Renal cortex interstitium (tissue), 11 donors: Measurements from ENCODE around the gene SH3D19. TPM values are rescaled to one million over a fixed set of nuclear protein-coding genes. Genes with fewer than 3 reads are reported as not detected.
"Not testable (repeated sequence)": the region's sequence is repeated elsewhere in the genome, so short reads cannot be mapped to it uniquely, and the experiment has no call there.

Source experiments
- DNase-seq, 11 donors: peaks; one replicate each; pipeline ENCODE4 v3.0.0-alpha.2; 2013; ENCODE audit warnings: low read depth in 9 of 11, low spot score in 4 of 11; ENCODE audit errors: extremely low read depth in 1 of 11
- polyA plus RNA-seq, 3 donors: library from polyadenylated mRNA; unstranded; fragments of 120-200 nt; gene quantifications; one replicate each; pipeline ENCODE4 v1.2.1, GENCODE V29; 2013; ENCODE audit not compliant: insufficient read length in 3 of 3

Gene SH3D19
- polyA plus RNA-seq, 3 donors = 27.1 to 31.4 (median 30.7) TPM

DNA sequence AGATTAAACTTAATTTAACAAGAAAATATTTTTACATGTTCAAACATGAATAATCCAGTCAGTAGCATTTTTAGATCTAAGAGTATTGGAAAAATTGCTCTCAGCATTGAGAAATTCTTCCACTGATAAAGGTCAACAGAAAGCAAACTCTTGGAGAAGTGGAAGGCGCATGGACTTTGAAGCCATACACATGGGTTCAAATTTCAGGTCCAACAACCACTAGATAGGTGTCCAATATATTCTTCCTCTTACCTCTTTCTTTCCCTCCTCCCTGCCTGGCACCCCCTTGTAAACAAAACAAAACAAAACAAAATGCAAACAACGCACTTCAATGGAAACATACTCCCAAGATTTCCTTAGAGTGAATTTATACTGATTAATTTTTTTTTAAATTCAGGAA lies 76.9 kb downstream of the SH3D19 start:
- no peak for DNase-seq

- no peak for DNase-seq
Observed at GRCh38 chr4:151247395-151247794, 78.0 kb downstream of the SH3D19 start.

DNA sequence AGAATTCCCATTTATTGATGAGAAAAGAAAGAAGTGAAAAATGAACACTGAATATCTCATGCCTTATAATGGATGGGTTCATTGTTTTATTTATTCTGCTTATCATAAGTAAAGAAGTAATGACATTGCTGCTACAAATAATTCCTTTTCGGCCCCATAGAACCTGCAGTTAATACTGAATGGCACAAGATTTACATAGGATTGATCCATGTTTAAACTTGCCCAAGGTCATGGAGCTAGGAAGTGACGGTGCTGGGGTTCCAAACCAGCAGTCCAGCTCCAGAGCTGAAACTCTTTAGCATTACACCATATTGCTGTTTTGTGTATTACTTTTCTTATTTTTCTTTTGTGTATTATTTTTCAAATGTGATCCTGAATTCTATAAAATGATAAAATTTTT lies 78.7 kb downstream of the SH3D19 start:
- no peak for DNase-seq

DNA sequence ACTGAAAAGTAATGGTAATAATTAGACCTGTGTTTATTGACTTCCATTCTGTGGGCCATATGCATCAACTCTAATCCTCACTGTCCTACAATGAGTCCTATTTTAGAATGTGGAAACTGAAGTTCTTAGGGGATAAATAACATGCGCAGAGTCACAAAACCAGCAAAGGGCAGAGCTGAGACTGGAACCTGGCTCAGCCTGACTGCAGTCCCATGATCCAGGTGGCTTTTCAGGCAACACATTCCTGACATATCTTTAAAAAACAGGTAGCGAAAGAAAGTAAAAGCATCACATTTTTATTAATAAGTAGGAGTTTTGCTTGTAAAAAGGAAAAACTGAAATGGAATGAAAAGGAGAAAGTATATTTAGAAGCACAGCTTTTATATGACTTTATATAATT lies 83.1 kb downstream of the SH3D19 start:
- no peak for DNase-seq

- DNase-seq = no peak
Observed at GRCh38 chr4:151239608-151240007, 85.8 kb downstream of the SH3D19 start.

DNA sequence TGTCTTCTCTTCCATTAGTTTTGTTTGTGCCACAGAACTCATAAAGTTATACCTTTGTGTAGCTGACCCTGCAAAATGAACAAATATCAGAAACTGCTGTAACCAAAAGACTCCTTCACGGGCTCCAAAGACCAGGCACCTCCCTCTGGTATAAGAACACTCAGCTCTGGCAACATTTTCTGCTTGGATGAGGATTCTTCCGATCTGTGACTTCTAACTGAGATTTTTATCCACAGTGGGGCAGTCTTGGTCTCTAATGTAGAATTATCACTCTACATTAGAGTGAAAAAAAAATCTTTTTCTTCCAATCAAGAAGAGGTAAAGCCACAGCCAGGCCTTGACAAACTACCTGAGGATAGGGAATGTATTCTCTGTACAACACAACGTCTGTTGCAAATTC lies 86.9 kb downstream of the SH3D19 start:
- no peak for DNase-seq

DNA sequence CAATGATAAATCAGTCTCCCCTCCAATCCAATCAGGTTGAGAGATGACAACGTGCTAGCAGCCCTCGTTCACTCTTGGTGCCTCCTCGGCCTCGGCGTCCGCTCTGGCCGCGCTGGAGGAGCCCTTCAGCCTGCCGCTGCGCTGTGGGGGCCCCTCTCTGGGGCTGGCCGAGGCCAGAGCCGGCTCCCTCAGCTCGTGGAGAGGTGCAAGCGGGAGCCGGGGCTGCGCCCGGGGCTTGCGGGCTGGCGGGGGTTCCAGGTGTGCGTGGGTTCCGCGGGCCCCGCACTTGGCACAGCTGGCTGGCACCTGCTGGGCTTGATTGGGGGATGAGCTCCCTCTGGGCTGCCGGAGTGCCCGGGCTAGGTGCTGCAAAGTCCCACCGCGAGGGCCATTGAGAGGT lies 89.4 kb downstream of the SH3D19 start:
- DNase-seq = no peak

DNA sequence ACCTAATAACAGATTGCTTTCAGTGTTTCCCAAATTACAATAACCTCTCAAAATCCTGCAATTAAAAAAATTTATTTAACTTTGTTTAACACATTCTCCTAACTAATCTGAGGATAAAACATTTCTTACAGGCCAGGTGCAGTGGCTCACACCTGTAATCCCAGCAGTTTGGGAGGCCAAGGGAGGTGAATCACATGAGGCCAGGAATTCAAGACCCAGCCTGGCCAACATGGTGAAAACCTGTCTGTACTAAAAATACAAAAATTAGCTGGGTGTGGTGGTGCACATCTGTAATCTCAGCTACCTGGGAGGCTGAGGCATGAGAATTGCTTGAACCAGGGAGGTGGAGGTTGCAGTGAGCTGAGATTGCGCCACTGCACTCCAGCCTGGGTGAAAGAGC lies 90.0 kb downstream of the SH3D19 start:
- not testable (repeated sequence) for DNase-seq

DNA sequence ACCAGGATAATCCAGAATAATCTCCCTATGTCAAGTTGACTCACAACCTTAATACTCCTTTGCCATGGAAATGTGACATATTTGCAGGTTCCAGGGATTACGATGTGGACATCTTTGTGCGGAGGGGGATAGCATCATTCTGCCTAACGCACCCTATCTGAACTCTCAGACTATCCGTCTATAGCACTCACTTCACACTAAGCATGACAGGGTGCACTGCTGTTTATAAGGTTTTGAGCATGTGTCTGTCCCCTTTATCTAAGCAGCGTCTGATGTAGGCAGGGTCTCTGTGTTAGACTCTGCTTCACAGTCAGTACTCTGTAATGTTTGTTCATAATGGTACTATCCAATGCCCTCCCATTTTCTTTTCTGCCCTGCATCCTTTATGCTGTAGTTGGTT lies 91.8 kb downstream of the SH3D19 start:
- no peak for DNase-seq

GRCh38 chr4:151231915-151232595 lies 93.3 kb downstream of the SH3D19 start:
- DNase-seq = no peak

- peak in 8 of 11 donors; percentile 26 to 66 (median 44) for DNase-seq
Observed at GRCh38 chr4:151228189-151229119, 97.0 kb downstream of the SH3D19 start.

DNA sequence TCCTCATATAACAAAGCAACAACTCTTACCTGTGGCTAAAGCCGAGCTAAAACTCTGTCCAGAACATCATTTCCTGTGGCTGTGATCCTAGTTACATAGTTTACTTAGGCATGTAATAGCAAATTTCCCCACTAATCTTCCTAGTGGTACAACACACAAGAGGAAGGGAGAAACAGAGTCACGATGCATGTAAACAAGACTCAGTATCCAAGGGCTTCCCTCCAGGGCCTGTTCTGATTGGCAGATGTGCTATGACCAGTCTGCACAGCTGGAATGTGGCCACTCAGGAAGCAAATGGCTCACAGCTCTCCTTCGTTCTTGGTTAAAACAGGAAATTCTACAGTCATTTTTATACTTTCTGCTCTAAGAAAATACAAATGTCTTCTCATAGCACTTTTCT lies 97.7 kb downstream of the SH3D19 start:
- peak in 2 of 11 donors; percentile 22 to 26 for DNase-seq

DNA sequence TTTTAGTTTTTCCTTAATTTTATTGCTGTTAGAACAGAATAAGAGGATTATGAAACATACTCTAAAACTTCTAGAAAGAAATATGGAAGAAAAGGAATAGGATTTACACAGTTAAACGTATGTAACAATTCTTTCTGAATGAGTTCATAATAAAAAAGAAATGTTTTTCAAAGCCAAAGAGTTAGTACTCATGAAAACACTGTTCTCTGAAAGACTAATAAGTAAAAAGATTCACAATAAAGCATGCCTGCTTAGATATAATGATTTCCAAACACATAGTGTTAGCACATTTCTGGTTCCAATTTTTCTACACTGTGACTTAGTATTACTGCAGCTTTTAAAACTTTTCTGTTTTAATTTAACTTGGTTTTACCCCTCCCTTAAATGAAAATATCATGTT lies 98.2 kb downstream of the SH3D19 start:
- DNase-seq = no peak

DNA sequence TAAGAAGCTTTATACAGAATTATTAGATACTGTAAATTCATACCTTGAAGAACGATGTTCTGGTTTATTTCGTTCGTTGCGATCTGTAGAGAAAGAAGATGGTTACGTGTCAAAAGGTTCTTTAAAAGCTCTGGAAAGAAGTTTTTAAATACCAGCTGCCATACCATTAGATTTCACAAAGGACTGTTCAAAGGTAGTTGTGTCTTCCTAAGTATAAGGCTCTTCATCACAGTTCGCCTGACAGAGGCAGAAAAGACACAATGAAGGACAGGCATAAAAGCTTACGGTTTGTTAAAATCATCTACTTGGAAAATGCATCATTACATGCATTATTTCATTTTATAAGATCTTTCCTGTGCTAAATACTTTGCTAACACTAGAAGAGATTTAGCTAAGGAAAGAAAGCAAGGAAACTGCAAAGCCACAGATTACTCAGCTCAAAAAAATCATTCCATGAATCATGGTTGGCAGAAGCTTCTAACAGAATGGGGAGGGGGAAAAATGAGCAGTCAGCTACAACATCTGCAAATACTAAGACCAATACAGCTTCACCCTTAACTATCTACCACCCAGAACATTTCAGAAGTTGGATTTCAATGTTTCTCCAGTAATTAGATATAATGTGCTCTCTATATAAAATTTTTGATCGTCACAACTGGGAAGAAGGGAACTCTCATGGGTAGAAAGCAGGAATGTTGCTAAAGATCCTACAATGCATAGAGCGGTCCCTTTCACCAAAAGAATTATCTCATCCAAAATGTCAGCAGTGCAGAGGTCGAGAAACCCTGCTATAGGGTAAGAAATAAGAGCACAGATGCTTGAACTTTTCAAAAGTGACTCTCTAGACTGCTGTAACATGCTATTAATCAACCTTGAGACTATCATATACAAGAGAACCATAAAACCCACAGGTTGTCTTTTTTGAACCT lies 99.1 kb downstream of the SH3D19 start:
- DNase-seq = peak in 5 of 11 donors; percentile 21 to 45 (median 42)

GRCh38 chr4:151223465-151223864 lies 101.9 kb downstream of the SH3D19 start:
- no peak for DNase-seq

DNA sequence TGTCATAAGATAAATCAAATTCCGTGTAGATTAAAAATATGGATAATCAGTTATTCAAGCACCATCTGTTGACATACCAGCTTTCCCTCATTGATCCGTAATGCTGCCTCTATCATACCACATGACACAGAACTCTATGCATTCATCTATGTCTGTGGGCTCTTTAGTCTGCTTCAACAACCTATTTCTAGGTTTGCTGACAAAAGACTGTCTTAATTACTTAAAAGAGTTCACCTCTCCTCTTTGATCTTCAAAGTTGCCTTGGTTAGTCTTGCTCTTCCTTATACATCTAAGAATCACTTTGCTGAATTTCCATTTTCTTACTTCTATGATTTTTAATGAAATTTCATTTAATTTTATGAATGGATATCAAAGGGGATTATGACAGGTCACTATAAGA lies 105.5 kb downstream of the SH3D19 start:
- no peak for DNase-seq

DNA sequence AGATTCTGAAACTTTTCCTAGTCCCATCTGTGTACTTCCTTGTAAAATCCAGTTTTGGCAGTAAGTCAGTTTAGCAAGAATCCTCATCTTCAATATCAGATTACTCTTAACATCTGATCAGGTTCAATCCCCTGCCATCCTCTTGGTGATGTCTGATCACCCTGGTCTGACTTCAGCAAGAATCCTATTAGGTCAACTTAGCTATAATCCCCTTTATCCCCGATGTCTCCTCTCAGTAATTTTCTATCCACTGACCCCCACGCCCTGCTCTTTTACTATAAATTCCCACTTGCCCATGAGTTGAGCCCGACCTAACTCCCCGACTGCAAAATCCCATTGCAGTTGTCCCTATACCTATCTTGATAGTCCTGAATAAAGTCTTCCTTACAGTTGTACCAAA lies 106.3 kb downstream of the SH3D19 start:
- DNase-seq = no peak

DNA sequence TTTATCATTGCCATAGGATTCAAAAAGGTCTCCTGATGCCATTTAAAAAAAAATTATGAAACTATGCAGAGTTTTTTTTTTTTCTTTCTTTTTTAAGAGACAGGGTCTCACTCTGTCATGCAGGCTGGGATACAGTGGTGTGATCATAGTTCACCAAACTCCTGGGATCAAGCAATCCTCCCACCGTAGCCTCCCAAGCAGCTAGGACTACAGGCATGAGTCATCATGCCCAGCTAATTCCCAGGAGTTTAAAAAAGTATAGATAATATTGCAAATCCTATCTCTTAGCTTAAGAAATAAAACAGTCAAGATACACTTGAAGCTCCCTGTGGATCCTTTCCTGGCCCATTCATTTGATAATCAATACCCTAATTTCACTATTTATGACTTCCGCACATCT lies 107.1 kb downstream of the SH3D19 start:
- DNase-seq = no peak

GRCh38 chr4:151217326-151217725 lies 108.1 kb downstream of the SH3D19 start:
- DNase-seq = no peak
